Ectodermal cell (in vitro differentiated cells): ENCODE results near the gene USP24.
"Not testable (repeated sequence)": the region's sequence is repeated elsewhere in the genome, so short reads cannot be mapped to it uniquely, and the experiment has no call there.

ENCODE experiments used
- H3K27ac ChIP-seq: 2 replicates; pipeline ENCODE4 v1.7.0; 2013; ENCODE audit warnings: mild to moderate bottlenecking, low read depth, low read length; ENCODE audit not compliant: insufficient read depth, poor library complexity, severe bottlenecking
- H3K27me3 ChIP-seq: 2 replicates; pipeline ENCODE4 v1.7.0; 2013; ENCODE audit warnings: mild to moderate bottlenecking, low read length; ENCODE audit not compliant: insufficient read depth, control insufficient read depth, poor library complexity, severe bottlenecking
- H3K36me3 ChIP-seq: one replicate; pipeline ENCODE4 v1.7.0; 2013; ENCODE audit warnings: low read length; ENCODE audit not compliant: control insufficient read depth, insufficient read depth
- H3K4me1 ChIP-seq: one replicate; pipeline ENCODE4 v1.7.0; 2013; ENCODE audit warnings: low read length; ENCODE audit not compliant: control insufficient read depth, insufficient read depth
- H3K4me3 ChIP-seq: 2 replicates; pipeline ENCODE4 v1.7.0; 2013; ENCODE audit warnings: low read depth, low read length, control low read depth; ENCODE audit not compliant: insufficient read depth
- H3K9me3 ChIP-seq: 2 replicates; pipeline ENCODE4 v1.7.0; 2013; ENCODE audit warnings: mild to moderate bottlenecking, low read length, moderate library complexity; ENCODE audit not compliant: control insufficient read depth
- WGBS, 2 experiments: methylation state at CpG; one replicate each; pipeline ENCODE4 v1.1.7; 2013; ENCODE audit warnings: missing lambda C conversion rate in 2 of 2; 5-methylcytosine and 5-hydroxymethylcytosine counted together

The USP24 gene

DNA sequence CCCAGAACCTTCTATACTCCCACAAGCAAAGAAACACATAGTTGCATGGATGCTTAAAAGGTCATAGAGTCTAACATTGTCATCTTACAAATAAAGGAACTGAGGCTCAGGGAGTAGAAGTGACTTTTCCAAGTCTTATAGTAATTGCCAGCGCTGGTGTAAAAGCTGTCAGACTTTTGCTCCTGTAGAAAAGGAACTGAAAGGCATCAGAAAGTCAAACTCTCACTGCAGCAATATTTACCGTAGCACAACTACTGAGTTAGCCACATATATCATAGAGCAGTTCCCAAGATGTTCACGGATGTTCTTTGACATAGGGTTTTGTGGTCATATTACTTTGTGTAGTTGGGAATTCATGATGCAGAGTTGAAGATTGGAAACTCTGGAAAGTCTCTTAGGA lies 16.6 kb upstream of the USP24 start:
- Histone ChIP-seq H3K4me3 (no peak overlapping the region), H3K27ac (no peak overlapping the region), H3K4me1 (no peaks in the 10 kb centered on the region), H3K27me3 (no peaks in the 10 kb centered on the region), H3K36me3 (no peaks in the 10 kb centered on the region), H3K9me3 (no peaks in the 10 kb centered on the region)
- 98 to 100% methylated on average over 2 to 3 of the region's 3 CpGs for WGBS, 2 experiments

DNA sequence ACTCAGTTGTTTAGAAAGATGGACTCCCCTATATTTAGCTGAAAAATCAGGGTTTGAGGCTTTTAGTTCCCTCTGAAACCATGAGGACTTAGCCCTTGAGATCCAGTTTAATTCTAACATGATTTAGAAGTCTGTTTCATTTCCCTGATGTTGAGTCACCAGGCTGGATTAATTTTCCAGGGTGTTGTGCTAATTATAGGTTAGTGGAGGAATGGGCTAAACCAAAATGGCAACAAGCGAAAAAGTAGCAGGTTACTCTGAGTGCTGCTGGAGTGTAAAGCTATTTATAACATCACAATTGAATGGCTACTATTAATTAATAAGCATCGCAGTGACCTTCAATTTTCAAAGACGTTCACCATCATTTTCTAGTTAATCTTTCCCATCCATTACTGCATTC lies 15.5 kb upstream of the USP24 start:
- WGBS, 2 experiments, result 93 to 97% methylated on average over 3 of the region's 3 CpGs
- Histone ChIP-seq H3K27me3 (no peaks in the 10 kb centered on the region), H3K9me3 (no peaks in the 10 kb centered on the region), H3K4me3 (no peak overlapping the region), H3K4me1 (no peaks in the 10 kb centered on the region), H3K27ac (no peak overlapping the region), H3K36me3 (no peaks in the 10 kb centered on the region)

DNA sequence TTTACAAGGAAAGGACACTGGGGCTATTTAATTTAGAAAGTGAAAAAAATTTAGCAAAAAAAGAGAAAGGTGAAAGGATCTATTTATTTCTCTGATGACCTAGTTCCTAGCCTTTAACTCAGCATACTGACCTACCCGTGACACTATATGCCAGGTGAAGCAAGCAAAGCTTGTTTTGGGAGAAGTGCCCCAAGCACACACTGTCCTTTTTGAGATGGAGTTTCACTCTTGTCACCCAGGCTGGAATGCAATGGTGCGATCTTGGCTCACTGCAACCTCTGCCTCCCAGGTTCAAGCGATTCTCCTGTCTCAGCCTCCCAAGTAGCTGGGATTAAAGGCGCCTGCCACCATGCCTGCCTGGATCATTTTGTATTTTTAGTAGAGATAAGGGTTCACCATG lies 14.6 kb upstream of the USP24 start:
- WGBS, 2 experiments, result 90 to 91% methylated on average over 4 of the region's 4 CpGs
- not testable (repeated sequence) for H3K27ac ChIP-seq, H3K4me1 ChIP-seq, H3K4me3 ChIP-seq, H3K36me3 ChIP-seq, H3K27me3 ChIP-seq, H3K9me3 ChIP-seq

DNA sequence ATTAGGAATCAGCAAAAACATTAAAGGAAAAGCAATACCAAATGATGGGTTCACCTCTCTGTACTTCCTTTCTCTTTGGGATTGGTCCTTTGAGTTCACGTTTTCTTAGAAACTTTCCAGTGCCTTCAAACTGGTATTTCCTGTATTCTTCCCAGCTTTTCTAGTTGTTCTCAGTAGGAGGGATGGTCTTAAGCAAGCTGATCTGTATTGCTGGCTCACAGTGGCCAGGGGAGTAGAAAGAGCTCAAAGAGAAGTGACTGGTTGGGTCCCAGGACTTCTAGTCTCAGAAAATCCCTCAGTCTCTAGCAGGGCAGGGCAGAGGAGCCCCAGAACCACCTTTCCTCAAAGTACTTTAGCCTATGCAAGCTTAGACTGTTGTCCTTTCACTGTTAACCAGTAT lies 10.1 kb upstream of the USP24 start:
- 48 to 76% methylated on average over 1 of the region's 1 CpG for WGBS, 2 experiments
- Histone ChIP-seq H3K4me3 (no peak overlapping the region), H3K4me1 (no peaks in the 10 kb centered on the region)

DNA sequence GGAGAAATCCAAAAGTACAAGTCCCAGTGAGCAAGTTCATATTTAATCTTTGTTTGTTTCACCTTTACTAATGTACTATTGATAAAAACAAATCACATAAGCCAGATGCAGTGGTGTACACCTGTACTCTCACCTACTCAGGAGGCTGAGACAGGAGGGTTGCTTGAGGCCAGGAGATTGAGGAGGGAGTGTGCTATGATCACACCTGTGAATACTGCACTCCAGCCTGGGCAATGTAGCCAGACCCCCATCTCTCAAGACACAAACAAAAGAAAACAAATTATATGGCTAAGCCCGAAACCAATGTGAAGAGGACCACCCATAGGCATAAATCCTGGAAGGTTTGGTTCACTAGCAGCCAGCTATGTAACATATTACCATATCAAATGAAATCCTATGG lies 9.6 kb upstream of the USP24 start:
- no peaks in the 10 kb centered on the region for H3K4me1 ChIP-seq
- H3K27me3 ChIP-seq, result no peaks in the 10 kb centered on the region
- no peak overlapping the region for H3K27ac ChIP-seq
- 82 to 91% methylated on average over 1 of the region's 1 CpG for WGBS, 2 experiments
- no peaks in the 10 kb centered on the region for H3K9me3 ChIP-seq
- H3K36me3 ChIP-seq, result no peaks in the 10 kb centered on the region
- no peak overlapping the region for H3K4me3 ChIP-seq

More for the DNA sequence above, 10.1 kb upstream of the USP24 start:
- Histone ChIP-seq H3K27ac (no peak overlapping the region), H3K9me3 (no peaks in the 10 kb centered on the region), H3K27me3 (no peaks in the 10 kb centered on the region), H3K36me3 (no peaks in the 10 kb centered on the region)

DNA sequence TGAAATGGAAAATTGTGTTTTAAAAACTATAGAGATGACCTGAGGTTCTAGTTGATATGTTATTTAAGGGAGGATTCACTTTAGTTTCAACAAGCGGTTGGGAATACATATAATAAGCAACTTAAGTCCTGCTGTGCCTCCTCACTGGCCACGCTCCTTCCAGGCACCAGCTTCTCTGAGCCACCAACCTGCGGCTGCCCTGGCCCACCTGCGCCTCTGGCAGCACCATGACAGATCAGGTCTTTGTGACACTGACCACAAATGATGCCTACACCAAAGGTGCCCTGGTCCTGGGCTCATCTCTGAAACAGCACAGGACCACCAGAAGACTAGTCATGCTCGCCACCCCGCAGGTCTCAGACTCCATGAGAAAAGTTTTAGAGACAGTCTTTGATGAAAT lies 7.0 kb upstream of the USP24 start:
- H3K4me1 ChIP-seq, result no peaks in the 10 kb centered on the region
- no peaks in the 10 kb centered on the region for H3K36me3 ChIP-seq
- no peaks in the 10 kb centered on the region for H3K27me3 ChIP-seq
- no peak overlapping the region for H3K4me3 ChIP-seq
- no peak overlapping the region for H3K27ac ChIP-seq
- H3K9me3 ChIP-seq, result no peaks in the 10 kb centered on the region
- WGBS, 2 experiments, result 87 to 89% methylated on average over 6 of the region's 6 CpGs

DNA sequence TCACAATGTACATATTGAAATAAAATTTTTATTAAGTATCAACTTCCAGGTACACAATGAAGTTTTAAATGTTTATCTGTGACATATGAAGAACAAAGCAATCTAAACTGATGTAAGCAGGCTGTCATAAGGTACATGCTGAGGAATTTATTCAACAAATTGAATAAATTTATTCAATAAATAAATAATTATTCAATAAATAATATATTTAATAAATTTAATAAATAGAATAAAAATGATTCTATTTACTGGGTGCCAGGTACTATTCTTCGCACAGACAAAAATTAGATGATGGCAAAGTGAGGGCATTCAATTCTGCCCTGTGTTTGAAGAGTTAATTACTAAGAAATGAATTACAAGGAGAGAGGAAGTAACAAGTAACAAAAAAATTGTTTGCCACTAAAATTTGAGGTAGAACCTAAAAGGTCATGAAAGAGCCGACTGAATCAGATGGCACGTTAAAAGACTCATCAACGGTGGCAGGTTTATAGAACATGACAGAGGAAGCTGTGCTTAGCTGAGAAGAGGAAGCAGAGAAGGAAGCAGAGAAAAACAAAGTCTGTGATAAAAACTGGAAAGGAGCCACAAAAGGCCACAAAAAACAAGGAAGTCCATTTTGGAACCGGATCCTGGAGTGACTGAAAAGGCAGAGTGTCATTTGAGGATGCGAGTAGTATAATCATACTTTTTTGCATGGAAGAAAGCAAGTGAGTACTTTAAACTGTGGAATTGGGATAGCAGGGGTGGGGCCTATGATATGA lies 2.2 kb upstream of the USP24 start:
- no peak overlapping the region for H3K4me3 ChIP-seq
- H3K36me3 ChIP-seq, result no peaks in the 10 kb centered on the region
- H3K27ac ChIP-seq, result no peak overlapping the region
- WGBS, 2 experiments, result 73 to 83% methylated on average over 6 of the region's 6 CpGs
- no peaks in the 10 kb centered on the region for H3K9me3 ChIP-seq
- peaks cover 19% of the 10 kb centered on the region for H3K4me1 ChIP-seq
- H3K27me3 ChIP-seq, result peaks cover 10% of the 10 kb centered on the region

DNA sequence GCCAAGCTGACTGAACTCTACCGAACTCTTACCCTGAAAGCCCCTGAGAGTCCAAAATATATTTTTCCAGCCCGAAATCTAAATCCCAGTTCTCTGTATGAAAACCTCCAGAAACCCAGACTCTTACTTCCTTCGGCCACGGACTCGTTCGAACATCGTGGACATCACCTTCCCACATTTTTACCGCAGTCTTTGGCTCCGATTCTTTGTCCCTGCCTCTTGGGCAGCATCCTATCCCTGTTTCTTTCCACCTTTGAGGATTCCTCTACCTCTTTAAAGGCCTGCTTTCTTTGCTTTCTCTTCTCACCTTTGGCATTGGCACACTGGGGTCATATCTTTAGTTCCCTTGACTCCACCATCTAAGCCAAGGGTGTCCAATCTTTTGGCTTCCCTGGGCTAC lies 932 bp upstream of the USP24 start:
- Histone ChIP-seq H3K36me3 (no peaks in the 10 kb centered on the region), H3K4me1 (peaks cover 19% of the 10 kb centered on the region), H3K27me3 (peaks cover 10% of the 10 kb centered on the region), H3K27ac (no peak overlapping the region), H3K4me3 (peak overlapping the region; percentile 86), H3K9me3 (no peaks in the 10 kb centered on the region)
- WGBS, 2 experiments, result 20 to 22% methylated on average over 9 of the region's 9 CpGs

DNA sequence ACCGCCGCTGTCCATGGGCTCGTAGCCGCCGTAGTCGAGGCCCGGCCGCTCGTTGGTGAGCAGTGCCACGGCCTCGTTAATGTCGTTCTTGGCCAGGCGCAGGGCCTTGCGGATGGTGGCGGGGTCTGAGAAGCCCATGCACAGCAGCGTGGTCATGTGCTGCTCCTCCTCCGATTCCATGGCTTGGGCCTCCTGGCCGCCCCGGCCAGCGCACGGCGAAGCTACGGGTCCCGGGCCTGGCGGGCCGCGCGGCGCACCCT lies 300 bp downstream of the USP24 start:
- Histone ChIP-seq H3K4me1 (peaks cover 19% of the 10 kb centered on the region), H3K27me3 (peaks cover 10% of the 10 kb centered on the region), H3K9me3 (no peaks in the 10 kb centered on the region), H3K36me3 (no peaks in the 10 kb centered on the region), H3K27ac (peak overlapping the region; percentile 93), H3K4me3 (peak overlapping the region; percentile 86)
- 0% methylated on average over 29 of the region's 29 CpGs for WGBS, 2 experiments

DNA sequence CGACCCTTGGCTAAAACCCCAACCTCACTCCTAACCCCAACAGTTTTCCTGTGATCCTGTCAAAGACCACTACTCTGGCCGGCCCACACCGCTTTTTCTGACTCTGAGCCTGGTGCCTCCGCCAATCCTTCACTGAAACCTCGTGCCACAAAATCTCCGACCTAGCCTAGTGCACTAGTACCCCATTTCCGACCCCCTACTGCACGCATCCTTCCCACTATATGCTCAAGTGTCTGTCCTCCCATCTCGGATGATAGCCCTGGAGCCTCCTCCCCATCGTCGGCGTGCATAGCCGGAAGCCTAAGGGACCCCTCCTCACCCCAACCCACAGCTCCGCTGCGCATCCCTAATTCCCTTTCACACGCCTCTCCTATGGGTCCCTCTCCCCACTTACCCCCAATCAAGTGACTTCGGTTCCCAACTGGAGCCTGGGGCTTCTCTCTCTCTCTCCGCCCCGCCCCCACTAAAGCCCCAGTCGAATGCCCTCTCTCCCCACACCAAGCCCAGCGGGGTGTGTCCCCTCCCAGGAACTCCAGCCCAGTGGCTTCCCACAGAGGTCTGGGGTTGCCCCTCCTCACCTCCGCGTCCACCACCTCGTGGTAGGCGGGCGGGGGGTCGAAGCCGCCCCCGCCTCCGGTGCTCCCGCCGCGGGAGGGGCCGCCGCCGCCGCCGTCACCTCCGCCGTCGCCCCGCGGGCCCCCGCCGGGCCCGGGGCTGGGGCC lies 791 bp downstream of the USP24 start:
- 0% methylated on average over 46 of the region's 46 CpGs for WGBS, 2 experiments
- Histone ChIP-seq H3K27me3 (peaks cover 10% of the 10 kb centered on the region), H3K9me3 (no peaks in the 10 kb centered on the region), H3K4me1 (peaks cover 19% of the 10 kb centered on the region), H3K27ac (peak overlapping the region; percentile 53), H3K36me3 (no peaks in the 10 kb centered on the region), H3K4me3 (peak overlapping the region; percentile 86)
